IPS-20b (cell line): ENCODE data around the gene M6PR.
"Not testable (repeated sequence)": the region's sequence is repeated elsewhere in the genome, so short reads cannot be mapped to it uniquely, and the experiment has no call there.

Source experiments
- H3K27ac ChIP-seq: one replicate; pipeline ENCODE4 v1.5.1; 2013; ENCODE audit warnings: low read length
- H3K27me3 ChIP-seq: 2 replicates; pipeline ENCODE4 v1.6.1; 2013; ENCODE audit warnings: mild to moderate bottlenecking, low read length, inconsistent platforms; ENCODE audit not compliant: insufficient read depth
- H3K36me3 ChIP-seq: 2 replicates; pipeline ENCODE4 v1.6.1; 2013; ENCODE audit warnings: low read depth, mild to moderate bottlenecking, inconsistent platforms, low read length, moderate library complexity; ENCODE audit not compliant: insufficient read depth
- H3K4me1 ChIP-seq: 2 replicates; pipeline ENCODE4 v1.6.1; 2013; ENCODE audit warnings: mild to moderate bottlenecking, control low read depth, inconsistent platforms, low read length, moderate library complexity; ENCODE audit not compliant: insufficient read depth
- H3K4me3 ChIP-seq: 2 replicates; pipeline ENCODE4 v1.5.1; 2013; ENCODE audit warnings: mild to moderate bottlenecking, low read length, inconsistent platforms
- H3K9ac ChIP-seq: 2 replicates; pipeline ENCODE4 v1.6.1; 2013; ENCODE audit warnings: low read depth, mild to moderate bottlenecking, inconsistent platforms, low read length, moderate library complexity
- H3K9me3 ChIP-seq: 2 replicates; pipeline ENCODE4 v1.6.1; 2013; ENCODE audit warnings: mild to moderate bottlenecking, low read depth, low read length, inconsistent platforms; ENCODE audit not compliant: insufficient read depth

M6PR gene

GRCh38 chr12:8907513-8907912 is 41.9 kb downstream of the M6PR start:
- Histone ChIP-seq H3K36me3 (no peaks in the 10 kb centered on the region), H3K27ac (peak overlapping the region; percentile 50), H3K27me3 (no peaks in the 10 kb centered on the region), H3K4me3 (no peak overlapping the region), H3K9ac (peak overlapping the region; percentile 52; the same call in 1 of the 2 replicates), H3K9me3 (no peaks in the 10 kb centered on the region), H3K4me1 (peaks cover 37% of the 10 kb centered on the region)

GRCh38 chr12:8906266-8907180 is 42.9 kb downstream of the M6PR start:
- no peaks in the 10 kb centered on the region for H3K27me3 ChIP-seq
- H3K27ac ChIP-seq: peak overlapping the region; percentile 50
- no peaks in the 10 kb centered on the region for H3K36me3 ChIP-seq
- H3K9ac ChIP-seq: peak overlapping the region; percentile 52; the same call in 1 of the 2 replicates
- H3K9me3 ChIP-seq: no peaks in the 10 kb centered on the region; the same call in 1 of the 2 replicates
- H3K4me3 ChIP-seq: no peak overlapping the region
- H3K4me1 ChIP-seq: peaks cover 30% of the 10 kb centered on the region

- Histone ChIP-seq H3K9me3 (peaks cover 4% of the 10 kb centered on the region; the same call in 1 of the 2 replicates), H3K27ac (peak overlapping the region; percentile 50), H3K36me3 (no peaks in the 10 kb centered on the region), H3K9ac (peak overlapping the region; percentile 52; the same call in 1 of the 2 replicates), H3K27me3 (no peaks in the 10 kb centered on the region), H3K4me3 (no peak overlapping the region), H3K4me1 (peaks cover 21% of the 10 kb centered on the region; the same call in 1 of the 2 replicates)
Observed at GRCh38 chr12:8905546-8905945, 43.9 kb downstream of the M6PR start.

GRCh38 chr12:8904665-8905064 is 44.8 kb downstream of the M6PR start:
- peaks cover 13% of the 10 kb centered on the region; the same call in 1 of the 2 replicates for H3K4me1 ChIP-seq
- no peaks in the 10 kb centered on the region for H3K36me3 ChIP-seq
- no peak overlapping the region for H3K27ac ChIP-seq
- H3K4me3 ChIP-seq: no peak overlapping the region
- peak overlapping the region; percentile 45; the same call in 1 of the 2 replicates for H3K9ac ChIP-seq
- peaks cover 5% of the 10 kb centered on the region; the same call in 1 of the 2 replicates for H3K9me3 ChIP-seq
- H3K27me3 ChIP-seq: no peaks in the 10 kb centered on the region

- no peaks in the 10 kb centered on the region for H3K27me3 ChIP-seq
- H3K9me3 ChIP-seq: peaks cover 5% of the 10 kb centered on the region; the same call in 1 of the 2 replicates
- H3K9ac ChIP-seq: no peak overlapping the region
- H3K27ac ChIP-seq: no peak overlapping the region
- H3K4me1 ChIP-seq: peaks cover 13% of the 10 kb centered on the region; the same call in 1 of the 2 replicates
- H3K4me3 ChIP-seq: no peak overlapping the region
- no peaks in the 10 kb centered on the region for H3K36me3 ChIP-seq
Observed at GRCh38 chr12:8903646-8904045, 45.8 kb downstream of the M6PR start.

- not testable (repeated sequence) for H3K9ac ChIP-seq, H3K4me3 ChIP-seq, H3K27ac ChIP-seq, H3K27me3 ChIP-seq, H3K9me3 ChIP-seq, H3K36me3 ChIP-seq
- H3K4me1 ChIP-seq: peaks cover 13% of the 10 kb centered on the region; the same call in 1 of the 2 replicates
Observed at GRCh38 chr12:8902703-8903102, 46.7 kb downstream of the M6PR start.

- H3K36me3 ChIP-seq: no peaks in the 10 kb centered on the region
- no peak overlapping the region for H3K27ac ChIP-seq
- no peaks in the 10 kb centered on the region; the same call in 1 of the 2 replicates for H3K4me1 ChIP-seq
- no peaks in the 10 kb centered on the region for H3K27me3 ChIP-seq
- no peak overlapping the region for H3K4me3 ChIP-seq
- no peak overlapping the region for H3K9ac ChIP-seq
- peaks cover 5% of the 10 kb centered on the region; the same call in 1 of the 2 replicates for H3K9me3 ChIP-seq
Observed at GRCh38 chr12:8899830-8900229, 49.6 kb downstream of the M6PR start.

GRCh38 chr12:8897081-8897480 is 52.4 kb downstream of the M6PR start:
- Histone ChIP-seq H3K27me3 (no peaks in the 10 kb centered on the region), H3K36me3 (no peaks in the 10 kb centered on the region), H3K4me3 (no peak overlapping the region), H3K27ac (no peak overlapping the region), H3K9me3 (peaks cover 5% of the 10 kb centered on the region; the same call in 1 of the 2 replicates), H3K9ac (no peak overlapping the region), H3K4me1 (no peaks in the 10 kb centered on the region)

- Histone ChIP-seq H3K36me3 (no peaks in the 10 kb centered on the region), H3K4me1 (peaks cover 3% of the 10 kb centered on the region; the same call in 1 of the 2 replicates), H3K9ac (no peak overlapping the region), H3K9me3 (no peaks in the 10 kb centered on the region), H3K27ac (no peak overlapping the region), H3K4me3 (no peak overlapping the region), H3K27me3 (no peaks in the 10 kb centered on the region)
Observed at GRCh38 chr12:8894986-8895385, 54.5 kb downstream of the M6PR start.

- H3K36me3 ChIP-seq: no peaks in the 10 kb centered on the region
- no peak overlapping the region for H3K9ac ChIP-seq
- no peaks in the 10 kb centered on the region for H3K9me3 ChIP-seq
- H3K4me1 ChIP-seq: peaks cover 3% of the 10 kb centered on the region; the same call in 1 of the 2 replicates
- no peak overlapping the region for H3K4me3 ChIP-seq
- H3K27me3 ChIP-seq: no peaks in the 10 kb centered on the region
- no peak overlapping the region for H3K27ac ChIP-seq
Observed at GRCh38 chr12:8894378-8894777, 55.1 kb downstream of the M6PR start.

GRCh38 chr12:8891976-8892375 is 57.5 kb downstream of the M6PR start:
- H3K27ac ChIP-seq: no peak overlapping the region
- no peaks in the 10 kb centered on the region for H3K36me3 ChIP-seq
- no peaks in the 10 kb centered on the region for H3K27me3 ChIP-seq
- no peak overlapping the region for H3K4me3 ChIP-seq
- no peak overlapping the region for H3K9ac ChIP-seq
- no peaks in the 10 kb centered on the region for H3K9me3 ChIP-seq
- peaks cover 3% of the 10 kb centered on the region; the same call in 1 of the 2 replicates for H3K4me1 ChIP-seq
